OCI-LY3 (cell line): ENCODE measurements around the gene CPB1.

Experiments
- H2AFZ ChIP-seq: fragments of 200-600, 300-600 bp; shearing (Covaris generic); 2 replicates; pipeline ENCODE4 v1.6.0; 2014; ENCODE audit warnings: antibody characterized with exemption, low read depth, low read length
- H3K27ac ChIP-seq: fragments of 200-600, 300-600 bp; sonication (generic); 2 replicates; pipeline ENCODE4 v1.5.1; 2014; ENCODE audit warnings: mild to moderate bottlenecking, low read length, moderate library complexity, mixed read lengths
- H3K27me3 ChIP-seq: fragments of 200-600, 300-600 bp; sonication (generic); 2 replicates; pipeline ENCODE4 v1.6.1; 2014; ENCODE audit warnings: low read depth, low read length, mixed read lengths
- H3K36me3 ChIP-seq: fragments of 200-600, 300-600 bp; sonication (generic); replicated peaks from 2 replicates; pipeline ENCODE3; 2014; ENCODE audit warnings: low read depth, low read length, mixed read lengths
- H3K4me1 ChIP-seq: fragments of 300-600, 200-600 bp; sonication (generic); 2 replicates; pipeline ENCODE4 v1.6.1; 2014; ENCODE audit warnings: low read length, mixed read lengths
- H3K4me2 ChIP-seq: fragments of 200-600, 300-600 bp; sonication (generic); 2 replicates; pipeline ENCODE4 v1.6.1; 2014; ENCODE audit warnings: low read length, mixed read lengths
- H3K4me3 ChIP-seq: fragments of 300-600, 200-600 bp; sonication (generic); 2 replicates; pipeline ENCODE4 v1.5.1; 2014; ENCODE audit warnings: antibody characterized with exemption, mild to moderate bottlenecking, low read length, moderate library complexity
- H3K79me2 ChIP-seq: fragments of 300-600, 200-600 bp; shearing (Covaris generic); 2 replicates; pipeline ENCODE4 v1.6.1; 2014; ENCODE audit warnings: mild to moderate bottlenecking, low read length, mixed read lengths
- H3K9ac ChIP-seq: fragments of 300-600, 200-600 bp; shearing (Covaris generic); 2 replicates; pipeline ENCODE4 v1.6.0; 2014; ENCODE audit warnings: mild to moderate bottlenecking, low read length, moderate library complexity
- H3K9me3 ChIP-seq: fragments of 200-600, 300-600 bp; shearing (Covaris generic); 2 replicates; pipeline ENCODE4 v1.6.1; 2014; ENCODE audit warnings: low read length, mixed read lengths; ENCODE audit not compliant: insufficient read depth
- H4K20me1 ChIP-seq: fragments of 200-600, 300-600 bp; sonication (generic); 2 replicates; pipeline ENCODE4 v1.6.1; 2016; ENCODE audit warnings: low read length, mixed read lengths; ENCODE audit not compliant: insufficient read depth
- CTCF ChIP-seq: fragments of 200-600, 300-600 bp; sonication (generic); IDR thresholded peaks from 2 replicates; pipeline ENCODE4 v1.5.1; 2014; ENCODE audit warnings: antibody characterized with exemption, low read length, low read depth
- EZH2phosphoT487 ChIP-seq: fragments of 200-600 bp; shearing (Covaris generic); IDR thresholded peaks from 2 replicates; pipeline ENCODE4 v1.6.1; 2018; ENCODE audit warnings: antibody characterized with exemption, mixed run types, low read depth

Gene CPB1

GRCh38 chr3:148901987-148902791 is 74.6 kb downstream of the CPB1 start:
- Histone ChIP-seq H3K36me3 (no peaks in the 10 kb centered on the region), H2AFZ (no peak overlapping the region), H3K4me3 (no peak overlapping the region), H4K20me1 (no peaks in the 10 kb centered on the region), H3K27me3 (peaks cover 4% of the 10 kb centered on the region; the same call in 1 of the 2 replicates), H3K4me2 (no peak overlapping the region), H3K9me3 (no peaks in the 10 kb centered on the region), H3K4me1 (no peaks in the 10 kb centered on the region), H3K9ac (no peak overlapping the region), H3K27ac (no peak overlapping the region), H3K79me2 (no peaks in the 10 kb centered on the region)
- TF ChIP-seq CTCF (no peak), EZH2phosphoT487 (no peak)

GRCh38 chr3:148903022-148903442 is 75.4 kb downstream of the CPB1 start:
- Histone ChIP-seq H3K36me3 (no peaks in the 10 kb centered on the region), H3K79me2 (no peaks in the 10 kb centered on the region), H3K27me3 (peaks cover 4% of the 10 kb centered on the region; the same call in 1 of the 2 replicates), H3K9me3 (no peaks in the 10 kb centered on the region), H3K4me1 (no peaks in the 10 kb centered on the region), H2AFZ (no peak overlapping the region), H3K4me3 (no peak overlapping the region), H3K27ac (no peak overlapping the region), H3K9ac (no peak overlapping the region), H3K4me2 (no peak overlapping the region), H4K20me1 (no peaks in the 10 kb centered on the region)
- TF ChIP-seq EZH2phosphoT487 (no peak), CTCF (no peak)

- H3K36me3 ChIP-seq, result no peaks in the 10 kb centered on the region
- H3K27ac ChIP-seq, result no peak overlapping the region
- no peak overlapping the region for H3K9ac ChIP-seq
- H2AFZ ChIP-seq, result no peak overlapping the region
- no peaks in the 10 kb centered on the region for H3K4me1 ChIP-seq
- no peaks in the 10 kb centered on the region for H3K79me2 ChIP-seq
- peaks cover 4% of the 10 kb centered on the region; the same call in 1 of the 2 replicates for H3K27me3 ChIP-seq
- no peaks in the 10 kb centered on the region for H3K9me3 ChIP-seq
- H3K4me3 ChIP-seq, result no peak overlapping the region
- TF ChIP-seq CTCF, result no peak
- TF ChIP-seq EZH2phosphoT487, result no peak
- H4K20me1 ChIP-seq, result no peaks in the 10 kb centered on the region
- H3K4me2 ChIP-seq, result no peak overlapping the region
Measured at GRCh38 chr3:148903941-148904340, 76.3 kb downstream of the CPB1 start.

GRCh38 chr3:148906667-148907066 is 79.1 kb downstream of the CPB1 start:
- Histone ChIP-seq H2AFZ (no peak overlapping the region), H3K4me2 (no peak overlapping the region), H3K4me1 (no peaks in the 10 kb centered on the region), H3K36me3 (no peaks in the 10 kb centered on the region), H3K27me3 (0 out of 2 replicates have a peak, but pooled peaks cover 4% of the 10 kb centered on the region), H3K9ac (no peak overlapping the region), H3K4me3 (no peak overlapping the region), H3K9me3 (no peaks in the 10 kb centered on the region), H3K79me2 (no peaks in the 10 kb centered on the region), H4K20me1 (no peaks in the 10 kb centered on the region), H3K27ac (no peak overlapping the region)
- TF ChIP-seq EZH2phosphoT487 (no peak), CTCF (no peak)
